H1 (cell line): ENCODE data around the gene PPCDC. TPM values are rescaled to one million over a fixed set of nuclear protein-coding genes. Genes with fewer than 3 reads are reported as not detected.
A peak's percentile ranks its signal among the peaks of the same experiment; 100 is the strongest.

Source experiments
- CTCF ChIA-PET: fragments of 300-600 bp; sonication (Branson Sonifier 250); formaldehyde crosslinking; loops from one replicate; lab custom pipeline; 2021; ENCODE audit not compliant: partially characterized antibody; lab: Charles Lee
- POLR2A ChIA-PET: fragments of 300-600 bp; sonication (Branson Sonifier 250); formaldehyde crosslinking; loops from one replicate; lab custom pipeline; 2021; ENCODE audit warnings: inconsistent platforms; ENCODE audit not compliant: partially characterized antibody; lab: Charles Lee
- DNase-seq, 2 experiments: peaks; one replicate each; pipeline versions ENCODE4 v3.0.0 to v3.0.0-alpha.2; 2010 to 2022; ENCODE audit warnings: low spot score in 2 of 2, low read depth in 1 of 2, mixed read lengths in 1 of 2
- FAIRE-seq: peaks from 2 replicates; lab custom pipeline; 2011; peaks lifted over from hg19 to GRCh38; lab: Jason Lieb, UNC
- H2AFZ ChIP-seq: 2 replicates; pipeline ENCODE4 v1.8.1; 2012; ENCODE audit warnings: low read length, inconsistent platforms
- H2AK5ac ChIP-seq: 2 replicates; pipeline ENCODE4 v1.6.1; 2013; ENCODE audit warnings: low read depth, low read length
- H2BK120ac ChIP-seq: replicated peaks from 2 replicates; pipeline ENCODE3; 2013; ENCODE audit warnings: low read depth, low read length, inconsistent platforms
- H2BK12ac ChIP-seq: 2 replicates; pipeline ENCODE4 v1.6.1; 2013; ENCODE audit warnings: low read depth, low read length
- H2BK15ac ChIP-seq: 2 replicates; pipeline ENCODE4 v1.6.1; 2013; ENCODE audit warnings: low read length
- H2BK20ac ChIP-seq: 2 replicates; pipeline ENCODE4 v1.6.1; 2013; ENCODE audit warnings: low read length
- H2BK5ac ChIP-seq: 2 replicates; pipeline ENCODE4 v1.6.1; 2013; ENCODE audit warnings: low read depth, low read length
- H3K14ac ChIP-seq: 2 replicates; pipeline ENCODE4 v1.6.1; 2013; ENCODE audit warnings: inconsistent platforms; ENCODE audit not compliant: insufficient read length
- H3K18ac ChIP-seq: 2 replicates; pipeline ENCODE4 v1.6.1; 2013; ENCODE audit warnings: low read length; ENCODE audit errors: extremely low read depth
- H3K23ac ChIP-seq: 2 replicates; pipeline ENCODE4 v1.6.1; 2013; ENCODE audit warnings: inconsistent platforms; ENCODE audit not compliant: insufficient read length
- H3K23me2 ChIP-seq: 2 replicates; pipeline ENCODE4 v1.6.1; 2013; ENCODE audit warnings: low read depth, low read length
- H3K27ac ChIP-seq: 2 replicates; pipeline ENCODE4 v1.6.1; 2011; ENCODE audit warnings: low read depth, low read length, inconsistent platforms
- H3K27me3 ChIP-seq, 4 experiments: replicated peaks in 1 of 4; 1 replicate in 1 of 4; 2 replicates in 3 of 4; pipeline versions ENCODE4 v1.6.1 to v1.8.1; 2011 to 2013; ENCODE audit warnings: low read length in 3 of 4, mild to moderate bottlenecking in 3 of 4, inconsistent platforms in 2 of 4, mixed read lengths in 2 of 4, moderate library complexity in 1 of 4; ENCODE audit not compliant: control insufficient read depth in 3 of 4, insufficient read depth in 3 of 4; ENCODE audit errors: extremely low read depth in 1 of 4
- H3K36me3 ChIP-seq, 4 experiments: 2 replicates each; pipeline versions ENCODE4 v1.6.1 to v1.8.1; 2011 to 2013; ENCODE audit warnings: mild to moderate bottlenecking in 4 of 4, low read length in 3 of 4, moderate library complexity in 2 of 4, control low read depth in 1 of 4, inconsistent platforms in 1 of 4; ENCODE audit not compliant: insufficient read depth in 4 of 4, control insufficient read depth in 2 of 4
- H3K4ac ChIP-seq: replicated peaks from 2 replicates; pipeline ENCODE3; 2013; ENCODE audit warnings: low read length, low read depth, mixed read lengths, inconsistent platforms; ENCODE audit not compliant: insufficient read length
- H3K4me1 ChIP-seq, 4 experiments: replicated peaks in 1 of 4; 1 replicate in 1 of 4; 2 replicates in 3 of 4; pipeline versions ENCODE4 v1.6.1 to v1.8.1; 2011 to 2013; ENCODE audit warnings: low read length in 3 of 4, inconsistent platforms in 2 of 4, mixed read lengths in 1 of 4; ENCODE audit not compliant: insufficient read depth in 4 of 4, control insufficient read depth in 3 of 4
- H3K4me2 ChIP-seq, 2 experiments: 2 replicates each; pipeline versions ENCODE4 v1.6.1 to v1.8.1; 2011 to 2013; ENCODE audit warnings: low read depth in 2 of 2, low read length in 2 of 2, control low read depth in 1 of 2, inconsistent platforms in 1 of 2, mild to moderate bottlenecking in 1 of 2; ENCODE audit not compliant: insufficient read depth in 1 of 2
- H3K4me3 ChIP-seq, 4 experiments: fragments of 200-600, 300-600 bp in 1 of 4; sonication (generic), shearing (Covaris generic), sonication (Bioruptor Twin) in 1 of 4; 2 replicates each; pipeline versions ENCODE4 v1.5.1 to v1.8.1; 2011 to 2016; ENCODE audit warnings: low read length in 4 of 4, low read depth in 3 of 4, control low read depth in 2 of 4, inconsistent platforms in 2 of 4, mild to moderate bottlenecking in 2 of 4, mixed read lengths in 1 of 4, moderate library complexity in 1 of 4; ENCODE audit not compliant: insufficient read depth in 2 of 4; ENCODE audit errors: extremely low read depth in 1 of 4
- H3K56ac ChIP-seq: replicated peaks from 2 replicates; pipeline ENCODE3; 2013; ENCODE audit warnings: low read depth, mild to moderate bottlenecking, mixed read lengths, low read length, inconsistent platforms; ENCODE audit not compliant: insufficient read length
- H3K79me1 ChIP-seq: 2 replicates; pipeline ENCODE4 v1.6.1; 2013; ENCODE audit warnings: low read depth, low read length, control low read depth
- H3K79me2 ChIP-seq, 2 experiments: 2 replicates each; pipeline versions ENCODE4 v1.6.1 to v1.8.1; 2012 to 2013; ENCODE audit warnings: low read length in 2 of 2, mild to moderate bottlenecking in 2 of 2, inconsistent platforms in 1 of 2; ENCODE audit not compliant: insufficient read depth in 2 of 2, control insufficient read depth in 1 of 2
- H3K9ac ChIP-seq, 4 experiments: replicated peaks in 1 of 4; 1 replicate in 1 of 4; 2 replicates in 3 of 4; pipeline versions ENCODE4 v1.6.1 to v1.8.1; 2011 to 2013; ENCODE audit warnings: low read depth in 3 of 4, low read length in 3 of 4, control low read depth in 2 of 4, mild to moderate bottlenecking in 2 of 4, moderate library complexity in 2 of 4, inconsistent platforms in 1 of 4; ENCODE audit errors: extremely low read depth in 1 of 4
- H3K9me3 ChIP-seq, 2 experiments: 2 replicates each; pipeline versions ENCODE4 v1.6.1 to v1.8.1; 2012 to 2013; ENCODE audit warnings: mild to moderate bottlenecking in 2 of 2, moderate library complexity in 2 of 2, control low read depth in 1 of 2, inconsistent platforms in 1 of 2, low read depth in 1 of 2, low read length in 1 of 2, mixed read lengths in 1 of 2; ENCODE audit not compliant: insufficient read depth in 2 of 2
- H4K20me1 ChIP-seq, 2 experiments: replicated peaks in 1 of 2; 2 replicates each; pipeline versions ENCODE3 to v1.8.1; 2011 to 2013; ENCODE audit warnings: inconsistent platforms in 2 of 2, low read length in 2 of 2, mild to moderate bottlenecking in 1 of 2; ENCODE audit not compliant: insufficient read depth in 2 of 2, control insufficient read depth in 1 of 2
- H4K5ac ChIP-seq: 2 replicates; pipeline ENCODE4 v1.6.1; 2013; ENCODE audit warnings: low read length, low read depth, mixed read lengths, inconsistent platforms; ENCODE audit not compliant: insufficient read length
- H4K8ac ChIP-seq: 2 replicates; pipeline ENCODE4 v1.8.0; 2013; ENCODE audit warnings: mild to moderate bottlenecking, moderate library complexity, low read length, inconsistent platforms; ENCODE audit not compliant: insufficient read depth; ENCODE audit errors: extremely low read depth
- H4K91ac ChIP-seq: replicated peaks from 2 replicates; pipeline ENCODE3; 2013; ENCODE audit warnings: low read length, mixed read lengths, inconsistent platforms; ENCODE audit not compliant: insufficient read length
- CTCF ChIP-seq, 3 experiments: IDR thresholded peaks; 1 replicate in 2 of 3; 2 replicates in 1 of 3; pipeline versions ENCODE4 v1.5.1 to v1.6.1; 2011; ENCODE audit warnings: low read length in 3 of 3, mild to moderate bottlenecking in 3 of 3, inconsistent platforms in 2 of 3, low read depth in 1 of 3, moderate library complexity in 1 of 3; ENCODE audit not compliant: insufficient read depth in 1 of 3; ENCODE audit errors: control extremely low read depth in 1 of 3
- EGR1 ChIP-seq: IDR thresholded peaks from 2 replicates; pipeline ENCODE4 v1.6.1; 2011; ENCODE audit warnings: low read depth, low read length, borderline replicate concordance
- FOSL1 ChIP-seq: IDR thresholded peaks from 2 replicates; pipeline ENCODE4 v1.6.1; 2011; ENCODE audit warnings: mild to moderate bottlenecking, low read depth, low read length, moderate library complexity; ENCODE audit not compliant: insufficient read depth
- HDAC6 ChIP-seq: IDR thresholded peaks from one replicate; pipeline ENCODE4 v1.7.1; 2012; ENCODE audit warnings: low read depth, mild to moderate bottlenecking, inconsistent platforms, low read length, moderate library complexity
- MAX ChIP-seq: IDR thresholded peaks from 2 replicates; pipeline ENCODE4 v1.6.1; 2012; ENCODE audit warnings: inconsistent platforms
- RAD21 ChIP-seq, 2 experiments: IDR thresholded peaks in 1 of 2; conservative IDR thresholded peaks in 1 of 2; 2 replicates each; pipeline ENCODE4 v1.6.1; 2011; ENCODE audit warnings: low read depth in 2 of 2, low read length in 2 of 2, improper control_type of control experiment in 1 of 2, inconsistent platforms in 1 of 2, mild to moderate bottlenecking in 1 of 2, moderate library complexity in 1 of 2
- RXRA ChIP-seq: IDR thresholded peaks from 2 replicates; pipeline ENCODE4 v1.6.1; 2011; ENCODE audit warnings: low read depth, mild to moderate bottlenecking, low read length, moderate library complexity; ENCODE audit not compliant: insufficient read depth
- WGBS, 2 experiments: shearing (Covaris generic) in 1 of 2; methylation state at CpG; one replicate each; pipeline versions ENCODE4 v1.1.6 to v1.1.7; 2013 to 2015; ENCODE audit warnings: low lambda C conversion rate in 2 of 2, mixed read lengths in 2 of 2, inconsistent platforms in 1 of 2, low coverage in 1 of 2, missing lambda C conversion rate in 1 of 2; ENCODE audit not compliant: insufficient replicate concordance in 2 of 2, insufficient coverage in 1 of 2, insufficient read length in 1 of 2; ENCODE audit errors: extremely low coverage in 1 of 2, missing lambda C conversion rate in 1 of 2; 5-methylcytosine and 5-hydroxymethylcytosine counted together
- polyA plus RNA-seq, 7 experiments: library from polyadenylated mRNA; depleted of rRNA in 3 of 7; stranded (reverse) in 5 of 7; unstranded in 2 of 7; fragments of >200 nt in 5 of 7; fragments of 200-250 nt in 2 of 7; gene quantifications; 1 replicate in 5 of 7; 2 replicates in 1 of 7; 4 replicates in 1 of 7; pipeline versions ENCODE4 v1.2.1 to v1.2.3, GENCODE V29; 2011 to 2013; ENCODE audit warnings: missing spikeins in 2 of 7, mixed read lengths in 2 of 7
- total RNA-seq: library from RNA; stranded (reverse); fragmentation: NEBNext Ultra II Directional; extraction: Animal tissue kit (Norgen Biotek cat#: 25700); gene quantifications from 2 replicates; pipeline ENCODE4 v1.2.1, GENCODE V29; 2021

The PPCDC gene
- total and polyA plus RNA-seq, 2 of the 8 experiments (the other 6 are each of a cell fraction or from before 2014, with no cell fraction given) = 11.3 to 29.7 TPM

GRCh38 chr15:75042730-75043508 is 19.5 kb downstream of the PPCDC start:
- Histone ChIP-seq H3K23me2 (no peaks in the 10 kb centered on the region), H2BK120ac (no peak overlapping the region), H3K79me1 (no peaks in the 10 kb centered on the region; the same call in 1 of the 2 replicates), H2BK15ac (no peak overlapping the region), H4K8ac (no peak overlapping the region), H3K56ac (no peak overlapping the region), H2AFZ (no peak overlapping the region), H4K91ac (no peak overlapping the region), H3K36me3 (no peaks in the 10 kb centered on the region), H2BK5ac (no peak overlapping the region), H3K14ac (no peak overlapping the region), H3K9me3 (no peaks in the 10 kb centered on the region), H3K4me1 (peaks cover 0 to 12% (median 8%) of the 10 kb centered on the region in 4 experiments; a peak in 5 of 7 replicates), H2AK5ac (no peak overlapping the region), H3K9ac (no peak overlapping the region), H3K27me3 (no peaks in the 10 kb centered on the region), H3K18ac (no peak overlapping the region), H3K4me2 (no peak overlapping the region), H3K79me2 (peaks cover 0 to 3% of the 10 kb centered on the region in 2 experiments; a peak in 1 of 4 replicates), H3K23ac (no peak overlapping the region), H3K27ac (no peak overlapping the region), H3K4ac (no peak overlapping the region), H2BK12ac (no peak overlapping the region), H3K4me3 (no peak overlapping the region), H4K5ac (no peak overlapping the region), H2BK20ac (no peak overlapping the region), H4K20me1 (peaks cover 5 to 10% of the 10 kb centered on the region in 2 experiments)
- ChIA-PET POLR2A (interaction anchor here (0.6 to 2.1 kb wide), 5 partner anchors 13 to 161 kb away, joined by 3 to 9 read pairs (median 4); partner anchors contain the start of gene C15orf39), CTCF (interaction anchor here (0.6 to 4.8 kb wide), 27 partner anchors 8 to 366 kb away, joined by 3 to 46 read pairs (median 4); partner anchors contain the start of gene C15orf39)
- TF ChIP-seq FOSL1 = no peak
- TF ChIP-seq HDAC6 = no peak
- no peak for TF ChIP-seq EGR1
- no peak for TF ChIP-seq RXRA
- peak; percentile 68 to 80 (median 79) for TF ChIP-seq CTCF (IDR thresholded peaks at IDR 0.05; ENCODE audit: control extremely low read depth in 1 of 3, insufficient read depth in 1 of 3, low read depth in 1 of 3, low read length in 3 of 3)
- peak; percentile 50; the same call in 1 of the 2 replicates for TF ChIP-seq MAX
- peak; percentile 76 to 82 for TF ChIP-seq RAD21 (IDR thresholded peaks at IDR 0.05 in 1 of 2, conservative IDR thresholded peaks at IDR 0.05 in 1 of 2; ENCODE audit: low read depth in 2 of 2, low read length in 2 of 2)
- no peak for FAIRE-seq
- 89% methylated on average over 12 of the region's 12 CpGs; no CpG with 5 or more reads in 1 of the 2 experiments for WGBS, 2 experiments
- peak in 1 of 2 experiments; percentile 73 for DNase-seq
